Ectodermal cell (in vitro differentiated cells): ENCODE data around the gene B4GAT1.

Experiments
- H3K27ac ChIP-seq: 2 replicates; pipeline ENCODE4 v1.7.0; 2013; ENCODE audit warnings: mild to moderate bottlenecking, low read depth, low read length; ENCODE audit not compliant: insufficient read depth, poor library complexity, severe bottlenecking
- H3K27me3 ChIP-seq: 2 replicates; pipeline ENCODE4 v1.7.0; 2013; ENCODE audit warnings: mild to moderate bottlenecking, low read length; ENCODE audit not compliant: insufficient read depth, control insufficient read depth, poor library complexity, severe bottlenecking
- H3K36me3 ChIP-seq: one replicate; pipeline ENCODE4 v1.7.0; 2013; ENCODE audit warnings: low read length; ENCODE audit not compliant: control insufficient read depth, insufficient read depth
- H3K4me1 ChIP-seq: one replicate; pipeline ENCODE4 v1.7.0; 2013; ENCODE audit warnings: low read length; ENCODE audit not compliant: control insufficient read depth, insufficient read depth
- H3K4me3 ChIP-seq: 2 replicates; pipeline ENCODE4 v1.7.0; 2013; ENCODE audit warnings: low read depth, low read length, control low read depth; ENCODE audit not compliant: insufficient read depth
- H3K9me3 ChIP-seq: 2 replicates; pipeline ENCODE4 v1.7.0; 2013; ENCODE audit warnings: mild to moderate bottlenecking, low read length, moderate library complexity; ENCODE audit not compliant: control insufficient read depth
- WGBS, 2 experiments: methylation state at CpG; one replicate each; pipeline ENCODE4 v1.1.7; 2013; ENCODE audit warnings: missing lambda C conversion rate in 2 of 2; 5-methylcytosine and 5-hydroxymethylcytosine counted together

The B4GAT1 gene

GRCh38 chr11:66329165-66329673 is 18.2 kb downstream of the B4GAT1 start:
- no peak overlapping the region for H3K27ac ChIP-seq
- H3K9me3 ChIP-seq: no peaks in the 10 kb centered on the region
- H3K36me3 ChIP-seq: no peaks in the 10 kb centered on the region
- 89 to 98% methylated on average over 3 of the region's 3 CpGs for whole genome bisulfite sequencing, 2 experiments
- H3K4me1 ChIP-seq: peaks cover 20% of the 10 kb centered on the region
- H3K4me3 ChIP-seq: no peak overlapping the region
- peaks cover 6% of the 10 kb centered on the region for H3K27me3 ChIP-seq

- H3K4me3 ChIP-seq: no peak overlapping the region
- 17 to 18% methylated on average over 19 of the region's 19 CpGs for WGBS, 2 experiments
- no peak overlapping the region for H3K27ac ChIP-seq
- H3K36me3 ChIP-seq: no peaks in the 10 kb centered on the region
- no peaks in the 10 kb centered on the region for H3K9me3 ChIP-seq
- peaks cover 6% of the 10 kb centered on the region for H3K27me3 ChIP-seq
- H3K4me1 ChIP-seq: peaks cover 21% of the 10 kb centered on the region
Measured at GRCh38 chr11:66328302-66329144, 18.9 kb downstream of the B4GAT1 start.

- H3K4me3 ChIP-seq: no peak overlapping the region
- no peak overlapping the region for H3K27ac ChIP-seq
- no peaks in the 10 kb centered on the region for H3K36me3 ChIP-seq
- peaks cover 21% of the 10 kb centered on the region for H3K4me1 ChIP-seq
- peaks cover 6% of the 10 kb centered on the region for H3K27me3 ChIP-seq
- WGBS, 2 experiments: 91 to 94% methylated on average over 3 of the region's 3 CpGs
- no peaks in the 10 kb centered on the region for H3K9me3 ChIP-seq
Measured at GRCh38 chr11:66328031-66328301, 19.5 kb downstream of the B4GAT1 start.

GRCh38 chr11:66327171-66328030 is 20.0 kb downstream of the B4GAT1 start:
- Histone ChIP-seq H3K36me3 (no peaks in the 10 kb centered on the region), H3K4me1 (peaks cover 21% of the 10 kb centered on the region), H3K27ac (no peak overlapping the region), H3K4me3 (no peak overlapping the region), H3K27me3 (peaks cover 6% of the 10 kb centered on the region), H3K9me3 (no peaks in the 10 kb centered on the region)
- WGBS, 2 experiments: 89 to 92% methylated on average over 10 of the region's 10 CpGs

- Histone ChIP-seq H3K4me3 (no peak overlapping the region), H3K27me3 (peaks cover 6% of the 10 kb centered on the region), H3K4me1 (peaks cover 21% of the 10 kb centered on the region), H3K9me3 (no peaks in the 10 kb centered on the region), H3K36me3 (no peaks in the 10 kb centered on the region), H3K27ac (no peak overlapping the region)
- 79 to 81% methylated on average over 21 of the region's 21 CpGs for WGBS, 2 experiments
Measured at GRCh38 chr11:66326261-66327111, 20.9 kb downstream of the B4GAT1 start.

- 89 to 91% methylated on average over 8 of the region's 8 CpGs for WGBS, 2 experiments
- no peaks in the 10 kb centered on the region for H3K9me3 ChIP-seq
- no peak overlapping the region for H3K4me3 ChIP-seq
- no peak overlapping the region for H3K27ac ChIP-seq
- peaks cover 15% of the 10 kb centered on the region for H3K4me1 ChIP-seq
- H3K36me3 ChIP-seq: no peaks in the 10 kb centered on the region
- peaks cover 6% of the 10 kb centered on the region for H3K27me3 ChIP-seq
Measured at GRCh38 chr11:66325263-66325671, 22.2 kb downstream of the B4GAT1 start.

GRCh38 chr11:66324664-66325063 is 22.8 kb downstream of the B4GAT1 start:
- no peaks in the 10 kb centered on the region for H3K36me3 ChIP-seq
- H3K4me3 ChIP-seq: no peak overlapping the region
- WGBS, 2 experiments: 68 to 76% methylated on average over 8 to 9 of the region's 10 CpGs
- H3K9me3 ChIP-seq: no peaks in the 10 kb centered on the region
- peaks cover 15% of the 10 kb centered on the region for H3K4me1 ChIP-seq
- peaks cover 6% of the 10 kb centered on the region for H3K27me3 ChIP-seq
- no peak overlapping the region for H3K27ac ChIP-seq

GRCh38 chr11:66323684-66324083 is 23.7 kb downstream of the B4GAT1 start:
- no peak overlapping the region for H3K27ac ChIP-seq
- H3K4me1 ChIP-seq: peaks cover 15% of the 10 kb centered on the region
- peaks cover 3% of the 10 kb centered on the region for H3K27me3 ChIP-seq
- no peaks in the 10 kb centered on the region for H3K36me3 ChIP-seq
- no peak overlapping the region for H3K4me3 ChIP-seq
- WGBS, 2 experiments: 95% methylated on average over 1 of the region's 1 CpG
- H3K9me3 ChIP-seq: no peaks in the 10 kb centered on the region

GRCh38 chr11:66322732-66323427 is 24.5 kb downstream of the B4GAT1 start:
- Histone ChIP-seq H3K36me3 (no peaks in the 10 kb centered on the region), H3K27me3 (no peaks in the 10 kb centered on the region), H3K27ac (no peak overlapping the region), H3K9me3 (no peaks in the 10 kb centered on the region), H3K4me3 (no peak overlapping the region), H3K4me1 (peaks cover 22% of the 10 kb centered on the region)
- 89 to 92% methylated on average over 11 of the region's 11 CpGs for WGBS, 2 experiments
